Measurements from ENCODE around the gene ATP5ME.

The ATP5ME gene

GRCh38 chr4:630656-631055, 43.4 kb downstream of the ATP5ME start:
- TF ChIP-seq, protein P1, sequence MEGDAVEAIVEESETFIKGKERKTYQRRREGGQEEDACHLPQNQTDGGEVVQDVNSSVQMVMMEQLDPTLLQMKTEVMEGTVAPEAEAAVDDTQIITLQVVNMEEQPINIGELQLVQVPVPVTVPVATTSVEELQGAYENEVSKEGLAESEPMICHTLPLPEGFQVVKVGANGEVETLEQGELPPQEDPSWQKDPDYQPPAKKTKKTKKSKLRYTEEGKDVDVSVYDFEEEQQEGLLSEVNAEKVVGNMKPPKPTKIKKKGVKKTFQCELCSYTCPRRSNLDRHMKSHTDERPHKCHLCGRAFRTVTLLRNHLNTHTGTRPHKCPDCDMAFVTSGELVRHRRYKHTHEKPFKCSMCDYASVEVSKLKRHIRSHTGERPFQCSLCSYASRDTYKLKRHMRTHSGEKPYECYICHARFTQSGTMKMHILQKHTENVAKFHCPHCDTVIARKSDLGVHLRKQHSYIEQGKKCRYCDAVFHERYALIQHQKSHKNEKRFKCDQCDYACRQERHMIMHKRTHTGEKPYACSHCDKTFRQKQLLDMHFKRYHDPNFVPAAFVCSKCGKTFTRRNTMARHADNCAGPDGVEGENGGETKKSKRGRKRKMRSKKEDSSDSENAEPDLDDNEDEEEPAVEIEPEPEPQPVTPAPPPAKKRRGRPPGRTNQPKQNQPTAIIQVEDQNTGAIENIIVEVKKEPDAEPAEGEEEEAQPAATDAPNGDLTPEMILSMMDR (IDR thresholded peaks at IDR 0.05): no peak

- TF ChIP-seq, protein P1 (IDR thresholded peaks at IDR 0.05): no peak
Measured at GRCh38 chr4:629915-630641, 44.0 kb downstream of the ATP5ME start.

- TF ChIP-seq, protein P1 (IDR thresholded peaks at IDR 0.05): no peak
Measured at GRCh38 chr4:629636-629914, 44.5 kb downstream of the ATP5ME start.

- TF ChIP-seq, protein P1 (IDR thresholded peaks at IDR 0.05): no peak
Measured at GRCh38 chr4:628821-629635, 45.0 kb downstream of the ATP5ME start.

GRCh38 chr4:628311-628741, 45.8 kb downstream of the ATP5ME start:
- TF ChIP-seq, protein P1 (IDR thresholded peaks at IDR 0.05): no peak

- TF ChIP-seq, protein P1 (IDR thresholded peaks at IDR 0.05): no peak
Measured at GRCh38 chr4:627347-628125, 46.5 kb downstream of the ATP5ME start.

- TF ChIP-seq, protein P1 (IDR thresholded peaks at IDR 0.05): no peak
Measured at GRCh38 chr4:626201-627091, 47.6 kb downstream of the ATP5ME start.

All from LNCAP (cell line).